Testis (tissue), 2 donors: ENCODE measurements around the gene TMEM167A.

Source experiments
- CTCF ChIP-seq, 3 experiments: fragments of 450-650 bp in 2 of 3; fragments of 200-600 bp in 1 of 3; sonication (generic) in 1 of 3; IDR thresholded peaks; one replicate each; pipeline ENCODE4 v1.5.1; 2016 to 2019; ENCODE audit warnings: antibody characterized with exemption in 3 of 3, mild to moderate bottlenecking in 2 of 3, moderate library complexity in 1 of 3
- POLR2A ChIP-seq: fragments of 450-650 bp; IDR thresholded peaks from one replicate; pipeline ENCODE4 v1.6.1; 2017; ENCODE audit warnings: antibody characterized with exemption, mild to moderate bottlenecking, moderate library complexity

- no peak for TF ChIP-seq CTCF (IDR thresholded peaks at IDR 0.05)
- TF ChIP-seq POLR2A = no peak
Observed at GRCh38 chr5:83058726-83059125, 18.5 kb downstream of the TMEM167A start.
